GM12864 (cell line): Measurements from ENCODE around the gene SLC31A1.
A peak's percentile ranks its signal among the peaks of the same experiment; 100 is the strongest.
"Not testable (repeated sequence)": the region's sequence is repeated elsewhere in the genome, so short reads cannot be mapped to it uniquely, and the experiment has no call there.

Experiments used
- DNase-seq: peaks from one replicate; pipeline ENCODE4 v3.0.0-alpha.2; 2011; ENCODE audit warnings: low read depth
- H3K4me3 ChIP-seq: 2 replicates; pipeline ENCODE4 v1.5.1; 2011; ENCODE audit warnings: mild to moderate bottlenecking, low read depth, low read length, control low read depth
- TF ChIP-seq, protein P1 (sequence below): IDR thresholded peaks from 2 replicates; pipeline ENCODE4 v1.5.1; 2011; ENCODE audit warnings: low read depth, mild to moderate bottlenecking, moderate library complexity, low read length, control low read depth, inconsistent platforms; ENCODE audit errors: missing control alignments

SLC31A1 gene

DNA sequence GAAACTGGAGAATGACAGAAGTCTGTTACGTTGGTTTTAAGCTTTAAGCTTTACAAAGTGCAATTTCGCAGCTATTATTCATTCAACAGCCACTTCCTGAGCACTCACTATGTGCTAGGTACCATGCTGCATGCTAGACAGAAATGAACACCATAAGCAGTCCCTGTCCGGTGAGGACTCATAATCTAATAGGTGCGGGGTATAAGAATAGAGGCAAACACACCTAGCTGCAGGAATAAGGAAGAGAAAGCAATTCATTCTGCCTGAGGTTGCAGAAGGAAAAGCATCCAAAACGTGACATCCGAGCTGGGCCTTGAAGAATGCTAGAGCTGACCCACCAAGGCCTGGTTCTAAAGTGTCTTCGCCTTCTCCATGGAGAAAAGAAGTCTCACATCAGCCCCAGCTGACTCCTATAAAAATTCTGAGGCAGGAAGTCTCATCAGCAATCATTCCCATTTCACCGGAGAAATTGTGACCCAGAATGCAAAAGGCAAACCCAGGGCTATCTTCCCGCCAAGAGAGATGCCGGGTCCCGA is 809 bp upstream of the SLC31A1 start:
- TF ChIP-seq, protein P1, sequence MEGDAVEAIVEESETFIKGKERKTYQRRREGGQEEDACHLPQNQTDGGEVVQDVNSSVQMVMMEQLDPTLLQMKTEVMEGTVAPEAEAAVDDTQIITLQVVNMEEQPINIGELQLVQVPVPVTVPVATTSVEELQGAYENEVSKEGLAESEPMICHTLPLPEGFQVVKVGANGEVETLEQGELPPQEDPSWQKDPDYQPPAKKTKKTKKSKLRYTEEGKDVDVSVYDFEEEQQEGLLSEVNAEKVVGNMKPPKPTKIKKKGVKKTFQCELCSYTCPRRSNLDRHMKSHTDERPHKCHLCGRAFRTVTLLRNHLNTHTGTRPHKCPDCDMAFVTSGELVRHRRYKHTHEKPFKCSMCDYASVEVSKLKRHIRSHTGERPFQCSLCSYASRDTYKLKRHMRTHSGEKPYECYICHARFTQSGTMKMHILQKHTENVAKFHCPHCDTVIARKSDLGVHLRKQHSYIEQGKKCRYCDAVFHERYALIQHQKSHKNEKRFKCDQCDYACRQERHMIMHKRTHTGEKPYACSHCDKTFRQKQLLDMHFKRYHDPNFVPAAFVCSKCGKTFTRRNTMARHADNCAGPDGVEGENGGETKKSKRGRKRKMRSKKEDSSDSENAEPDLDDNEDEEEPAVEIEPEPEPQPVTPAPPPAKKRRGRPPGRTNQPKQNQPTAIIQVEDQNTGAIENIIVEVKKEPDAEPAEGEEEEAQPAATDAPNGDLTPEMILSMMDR = no peak
- H3K4me3 ChIP-seq = peak overlapping the region; percentile 93
- DNase-seq = no peak

DNA sequence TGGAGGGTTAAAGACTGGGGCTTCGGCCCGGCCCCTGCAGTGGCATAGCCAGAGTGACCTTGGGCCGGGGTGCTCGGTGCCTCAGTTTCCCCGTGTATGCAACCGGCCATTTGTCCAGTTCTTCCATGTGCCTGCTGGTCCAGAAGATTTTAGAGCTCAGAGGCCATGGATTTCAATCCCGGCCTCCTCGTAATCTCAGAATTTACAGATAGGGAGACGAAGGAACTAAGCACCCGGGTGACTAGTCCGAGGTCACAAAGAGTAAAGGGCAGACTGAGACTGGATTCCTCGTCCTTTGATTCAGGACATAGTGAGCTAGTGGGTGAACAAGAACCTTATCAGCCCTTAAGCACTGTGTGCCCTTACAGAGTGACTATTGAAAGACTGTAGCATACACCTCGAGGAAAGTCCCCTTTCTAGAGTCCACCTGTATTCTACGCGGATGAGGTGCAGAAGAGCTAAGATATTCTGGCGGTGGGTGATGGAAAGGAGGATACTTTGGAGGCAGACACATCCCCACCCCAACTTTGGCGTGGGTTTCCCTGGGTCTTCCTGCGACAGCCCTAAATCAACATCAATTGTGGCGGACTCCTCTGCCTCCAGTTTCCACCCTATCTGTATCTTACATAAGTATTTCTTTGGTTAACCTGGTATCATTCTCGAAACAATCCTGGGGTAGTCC is 597 bp downstream of the SLC31A1 start:
- no peak for DNase-seq

DNA sequence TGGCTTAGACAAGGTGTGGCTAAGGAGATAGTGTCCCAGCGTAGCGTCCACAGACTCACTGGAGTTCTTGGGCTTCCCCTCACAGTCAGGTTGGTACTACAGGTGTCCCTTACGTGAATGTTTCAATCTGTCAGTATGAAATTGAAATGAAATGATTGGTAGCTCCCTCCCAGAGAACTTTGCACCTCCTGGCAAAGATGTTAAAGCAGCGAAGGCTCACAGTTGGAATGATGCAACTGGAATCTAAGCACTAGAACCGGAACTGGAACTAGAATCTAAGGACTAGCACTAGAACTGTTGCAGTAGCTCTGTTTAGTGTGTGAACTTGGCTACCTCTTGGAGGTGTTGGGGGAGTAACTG is 1.1 kb downstream of the SLC31A1 start:
- peak overlapping the region; percentile 93 for H3K4me3 ChIP-seq
- TF ChIP-seq, protein P1 = no peak
- DNase-seq = no peak

More for the DNA sequence above, 597 bp downstream of the SLC31A1 start:
- peak overlapping the region; percentile 93 for H3K4me3 ChIP-seq
- TF ChIP-seq, protein P1 = no peak

DNA sequence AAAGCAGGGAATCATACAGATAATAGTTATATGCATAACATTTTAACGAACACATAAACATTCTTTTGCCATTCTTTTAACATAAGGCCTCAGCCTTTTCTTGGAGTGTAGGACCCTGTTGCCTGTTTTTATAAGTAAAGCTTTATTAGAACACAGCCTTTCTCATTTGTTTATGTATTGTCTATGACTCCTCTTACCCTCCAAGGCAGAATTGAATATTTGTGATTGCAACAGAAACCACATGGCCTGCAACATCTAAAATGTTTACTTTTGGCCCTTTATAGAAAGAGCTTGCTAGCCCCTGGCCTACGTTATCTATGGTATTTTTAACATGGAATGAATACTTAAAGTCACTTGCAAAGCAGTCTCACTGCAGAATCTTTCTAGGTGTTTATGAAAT is 2.6 kb downstream of the SLC31A1 start:
- TF ChIP-seq, protein P1 = no peak
- no peak for DNase-seq
- no peak overlapping the region for H3K4me3 ChIP-seq

DNA sequence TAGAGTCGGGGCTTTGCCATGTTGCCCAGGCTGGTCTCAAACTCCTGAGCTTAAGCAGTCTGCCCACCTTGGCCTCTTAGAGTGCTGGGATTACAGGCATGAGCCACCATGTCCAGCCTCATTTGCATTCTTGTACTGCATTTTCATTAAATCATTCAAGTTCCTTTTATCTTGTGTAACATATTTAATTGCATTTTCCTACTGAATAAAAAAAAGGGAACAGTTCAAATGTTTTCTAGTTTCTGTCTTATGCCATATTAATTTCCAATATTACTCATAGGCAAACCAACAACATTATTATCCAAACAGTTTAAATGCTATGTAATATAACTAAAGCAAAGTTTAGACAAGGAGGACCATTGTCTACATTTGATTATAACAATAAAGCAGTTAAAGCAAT is 6.1 kb downstream of the SLC31A1 start:
- DNase-seq = no peak
- H3K4me3 ChIP-seq = no peak overlapping the region
- TF ChIP-seq, protein P1 = no peak

DNA sequence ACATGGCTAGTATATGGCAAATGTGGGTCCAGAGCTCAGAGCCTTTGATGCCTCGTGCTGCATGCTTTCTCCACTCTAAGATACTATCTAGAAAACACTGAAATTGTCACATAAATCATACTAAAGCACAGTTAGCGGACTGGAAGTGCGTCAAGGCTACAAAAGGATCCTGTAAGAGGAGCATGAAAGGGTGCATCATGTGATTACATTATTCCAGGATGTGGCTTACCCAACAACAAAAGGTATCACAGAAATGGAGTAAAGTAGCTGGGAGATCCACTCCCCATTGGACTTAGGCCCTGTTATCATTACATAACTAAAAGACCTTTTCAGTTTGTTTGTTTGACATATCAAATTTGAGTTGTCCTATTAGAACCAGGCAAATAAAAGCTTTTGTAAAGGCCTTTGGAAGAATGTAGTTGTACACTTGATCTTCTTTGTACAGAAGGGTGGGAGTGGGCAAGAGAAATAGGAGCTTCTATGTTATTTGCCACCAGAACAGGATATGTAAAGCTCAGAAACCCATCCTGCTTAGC is 6.9 kb downstream of the SLC31A1 start:
- no peak overlapping the region for H3K4me3 ChIP-seq
- DNase-seq = no peak
- TF ChIP-seq, protein P1 = no peak

DNA sequence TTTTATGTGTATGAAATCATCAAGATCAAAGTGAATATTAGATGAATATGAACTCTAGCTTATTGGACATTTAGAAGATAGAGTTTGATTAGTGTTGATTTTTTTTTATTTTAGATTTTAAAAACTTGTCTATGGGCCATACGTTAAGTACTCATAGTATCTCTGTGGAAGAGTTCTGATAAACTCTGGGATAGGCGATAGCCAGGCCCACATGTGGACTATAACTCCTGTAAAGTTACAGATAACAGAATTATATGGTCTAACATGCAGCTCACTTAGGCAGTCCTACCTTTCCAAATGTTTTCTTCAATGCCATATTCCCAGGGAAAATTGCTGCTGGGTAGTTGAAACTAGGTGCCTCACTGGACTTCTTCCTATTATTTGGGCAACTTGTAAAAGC is 10.4 kb downstream of the SLC31A1 start:
- H3K4me3 ChIP-seq = no peak overlapping the region
- DNase-seq = no peak
- TF ChIP-seq, protein P1 = no peak

DNA sequence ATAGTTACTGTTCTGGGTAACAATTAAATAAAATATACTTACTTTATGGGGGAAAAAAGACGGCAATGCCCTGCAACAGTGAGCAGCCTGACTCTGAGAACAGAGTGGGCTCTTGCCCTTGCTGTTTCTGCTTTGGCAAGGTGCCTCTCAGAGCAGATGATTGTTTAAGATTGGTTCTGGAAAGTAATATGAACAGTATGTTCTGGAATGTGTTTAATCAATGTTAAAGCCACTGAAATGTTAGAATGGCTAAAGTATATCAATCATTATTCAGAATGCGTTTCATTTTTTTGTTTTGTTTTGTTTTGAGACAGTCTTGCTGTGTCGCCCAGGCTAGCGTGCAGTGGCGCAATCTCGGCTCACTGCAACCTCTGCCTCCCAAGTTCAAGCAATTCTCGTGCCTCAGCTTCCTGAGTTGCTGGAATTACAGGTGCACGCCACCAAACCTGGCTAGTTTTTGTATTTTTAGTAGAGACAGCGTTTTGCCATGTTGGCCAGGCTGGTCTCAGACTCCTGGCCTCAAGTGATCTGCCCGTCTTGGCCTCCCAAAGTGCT is 14.4 kb downstream of the SLC31A1 start:
- DNase-seq, H3K4me3 ChIP-seq: not testable (repeated sequence)
